ENCODE results near the gene MAPK4.

Gene MAPK4

GRCh38 chr18:50675043-50675442 is 115.2 kb downstream of the MAPK4 start:
- H4K20me1 ChIP-seq (ENCODE audit: insufficient read depth, low read length) = no peaks in the 10 kb centered on the region
- no peaks in the 10 kb centered on the region for H3K4me1 ChIP-seq (ENCODE audit: insufficient read depth, low read length, severe bottlenecking)
- H3K4me3 ChIP-seq (ENCODE audit: low read depth, low read length, poor library complexity, severe bottlenecking) = no peak overlapping the region
- no peak overlapping the region for H3K9ac ChIP-seq (ENCODE audit: low read length)
- no peak overlapping the region for H3K4me2 ChIP-seq (ENCODE audit: low read length)
- H3K9me3 ChIP-seq (ENCODE audit: low read length) = no peaks in the 10 kb centered on the region
- no peaks in the 10 kb centered on the region for H3K27me3 ChIP-seq (ENCODE audit: insufficient read depth, low read length)
- TF ChIP-seq EZH2 (IDR thresholded peaks at IDR 0.05; ENCODE audit: borderline replicate concordance, low read length) (no peak), CTCF (IDR thresholded peaks at IDR 0.05; ENCODE audit: low read length) (no peak)
- H3F3A ChIP-seq (ENCODE audit: insufficient read depth, low read length) = no peaks in the 10 kb centered on the region
- no peaks in the 10 kb centered on the region for H3K36me3 ChIP-seq (ENCODE audit: insufficient read depth, low read length)
- no peak overlapping the region for H2AFZ ChIP-seq (ENCODE audit: low read length)
- no peaks in the 10 kb centered on the region for H3K79me2 ChIP-seq (ENCODE audit: insufficient read depth, low read length)
- H3K9me2 ChIP-seq (ENCODE audit: low read depth, low read length) = no peaks in the 10 kb centered on the region
- H3K27ac ChIP-seq (ENCODE audit: low read depth, low read length, poor library complexity, severe bottlenecking) = no peak overlapping the region

- Histone ChIP-seq H3K4me2 (ENCODE audit: low read length) (no peak overlapping the region), H3K9me3 (ENCODE audit: low read length) (no peaks in the 10 kb centered on the region), H3K79me2 (ENCODE audit: insufficient read depth, low read length) (no peaks in the 10 kb centered on the region), H3K9ac (ENCODE audit: low read length) (no peak overlapping the region), H4K20me1 (ENCODE audit: insufficient read depth, low read length) (no peaks in the 10 kb centered on the region), H3K27me3 (ENCODE audit: insufficient read depth, low read length) (no peaks in the 10 kb centered on the region), H2AFZ (ENCODE audit: low read length) (no peak overlapping the region), H3K4me3 (ENCODE audit: low read depth, low read length, poor library complexity, severe bottlenecking) (no peak overlapping the region), H3K4me1 (ENCODE audit: insufficient read depth, low read length, severe bottlenecking) (no peaks in the 10 kb centered on the region), H3F3A (ENCODE audit: insufficient read depth, low read length) (no peaks in the 10 kb centered on the region), H3K9me2 (ENCODE audit: low read depth, low read length) (no peaks in the 10 kb centered on the region), H3K27ac (ENCODE audit: low read depth, low read length, poor library complexity, severe bottlenecking) (no peak overlapping the region), H3K36me3 (ENCODE audit: insufficient read depth, low read length) (no peaks in the 10 kb centered on the region)
- no peak for TF ChIP-seq EZH2 (IDR thresholded peaks at IDR 0.05; ENCODE audit: borderline replicate concordance, low read length)
- TF ChIP-seq CTCF (IDR thresholded peaks at IDR 0.05; ENCODE audit: low read length) = no peak
These were observed 118.8 kb downstream of the MAPK4 start for GRCh38 chr18:50678651-50679050.

- H3K27ac ChIP-seq (ENCODE audit: low read depth, low read length, poor library complexity, severe bottlenecking) = no peak overlapping the region
- H3K9ac ChIP-seq (ENCODE audit: low read length) = no peak overlapping the region
- H3K4me1 ChIP-seq (ENCODE audit: insufficient read depth, low read length, severe bottlenecking) = no peaks in the 10 kb centered on the region
- H3K9me3 ChIP-seq (ENCODE audit: low read length) = no peaks in the 10 kb centered on the region
- no peak overlapping the region for H2AFZ ChIP-seq (ENCODE audit: low read length)
- H3F3A ChIP-seq (ENCODE audit: insufficient read depth, low read length) = no peaks in the 10 kb centered on the region
- no peak overlapping the region for H3K4me2 ChIP-seq (ENCODE audit: low read length)
- H3K27me3 ChIP-seq (ENCODE audit: insufficient read depth, low read length) = no peaks in the 10 kb centered on the region
- H4K20me1 ChIP-seq (ENCODE audit: insufficient read depth, low read length) = no peaks in the 10 kb centered on the region
- H3K4me3 ChIP-seq (ENCODE audit: low read depth, low read length, poor library complexity, severe bottlenecking) = no peak overlapping the region
- H3K79me2 ChIP-seq (ENCODE audit: insufficient read depth, low read length) = no peaks in the 10 kb centered on the region
- TF ChIP-seq EZH2 (IDR thresholded peaks at IDR 0.05; ENCODE audit: borderline replicate concordance, low read length) (no peak), CTCF (IDR thresholded peaks at IDR 0.05; ENCODE audit: low read length) (no peak)
- H3K9me2 ChIP-seq (ENCODE audit: low read depth, low read length) = no peaks in the 10 kb centered on the region
- H3K36me3 ChIP-seq (ENCODE audit: insufficient read depth, low read length) = no peaks in the 10 kb centered on the region
These were observed 119.2 kb downstream of the MAPK4 start for GRCh38 chr18:50679056-50679455.
